KBM-7 (cell line): ENCODE data around the gene SRRM1.
"Not testable (repeated sequence)": the region's sequence is repeated elsewhere in the genome, so short reads cannot be mapped to it uniquely, and the experiment has no call there.

Experiments
- DNase-seq: peaks from one replicate; pipeline ENCODE4 v3.0.0-alpha.2; 2015
- in situ Hi-C: fragments of 300-500 bp; cut with MboI; formaldehyde crosslinking; loops from 2 replicates; pipeline ENCODE4 v1.14.3; 2020; ENCODE audit warnings: low sequenced_read_pairs, low pct_unique_long_range_greater_than_20kb, mixed read lengths

The SRRM1 gene

DNA sequence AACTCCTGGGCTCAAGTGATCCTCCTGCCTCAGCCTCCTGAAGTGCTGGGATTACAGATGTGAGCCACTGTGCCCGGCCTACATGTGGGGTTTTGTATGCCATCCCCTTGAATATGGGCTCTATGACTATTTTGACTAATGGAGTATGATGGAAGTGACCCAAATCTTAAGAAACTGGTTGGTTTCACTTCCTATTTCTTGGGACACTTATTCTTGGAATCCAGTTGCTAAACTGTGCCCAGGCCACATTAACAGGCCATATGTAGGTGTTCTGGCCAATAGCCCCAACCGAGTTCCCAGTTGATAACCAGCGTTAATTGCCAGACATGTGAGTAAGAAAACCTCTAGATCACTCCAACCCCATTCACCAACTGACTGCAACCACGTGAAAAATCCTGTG is 65.8 kb downstream of the SRRM1 start:
- DNase-seq: peak; percentile 69
- in situ Hi-C loops: no loop called here

GRCh38 chr1:24709791-24710441 is 66.8 kb downstream of the SRRM1 start:
- DNase-seq: no peak
- in situ Hi-C loops: no loop called here

DNA sequence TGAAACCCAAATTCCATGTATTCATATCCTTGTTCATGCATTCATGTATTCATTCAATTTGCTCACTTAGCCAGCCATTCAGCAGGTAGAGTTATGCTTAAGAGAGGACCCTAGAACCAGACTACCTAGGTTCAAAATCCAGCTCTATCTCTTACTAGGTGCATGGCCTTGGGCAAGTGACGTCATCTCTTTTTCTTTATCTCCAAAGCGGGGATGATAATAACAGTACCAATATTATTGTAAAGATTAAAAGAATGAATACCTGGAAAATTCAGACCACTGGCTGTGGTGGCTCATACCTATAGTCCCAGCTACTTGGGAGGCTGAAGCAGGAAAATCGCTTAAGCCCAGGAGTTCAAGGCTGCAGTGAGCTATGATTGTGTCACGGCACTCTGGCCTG is 68.2 kb downstream of the SRRM1 start:
- in situ Hi-C loops: no loop called here

DNA sequence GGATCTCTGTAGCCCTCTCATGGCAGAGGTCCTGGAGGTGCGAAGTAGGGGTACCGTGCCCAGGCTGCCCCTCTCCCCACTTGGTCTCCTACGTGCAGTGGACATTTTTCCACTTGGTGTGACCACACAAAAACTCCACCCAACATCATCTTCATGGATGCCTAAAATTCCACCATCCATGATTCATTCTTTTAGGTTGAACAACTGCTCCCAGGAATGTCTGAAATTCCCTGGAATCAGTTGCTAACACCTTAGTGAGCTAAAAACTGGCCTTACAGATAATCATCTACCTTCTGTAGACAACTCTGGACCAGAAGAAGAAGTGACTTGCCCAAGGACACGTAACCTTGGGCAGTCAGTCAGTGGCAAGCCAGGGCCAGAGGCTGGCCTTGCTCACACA is 70.1 kb downstream of the SRRM1 start:
- no peak for DNase-seq
- in situ Hi-C loops: no loop called here

More for the DNA sequence above, 68.2 kb downstream of the SRRM1 start:
- DNase-seq: no peak

GRCh38 chr1:24713736-24714135 is 70.6 kb downstream of the SRRM1 start:
- in situ Hi-C loops: no loop called here
- DNase-seq: no peak

- DNase-seq: no peak
- in situ Hi-C loops: no loop called here
Measured at GRCh38 chr1:24714859-24715520, 71.9 kb downstream of the SRRM1 start.

DNA sequence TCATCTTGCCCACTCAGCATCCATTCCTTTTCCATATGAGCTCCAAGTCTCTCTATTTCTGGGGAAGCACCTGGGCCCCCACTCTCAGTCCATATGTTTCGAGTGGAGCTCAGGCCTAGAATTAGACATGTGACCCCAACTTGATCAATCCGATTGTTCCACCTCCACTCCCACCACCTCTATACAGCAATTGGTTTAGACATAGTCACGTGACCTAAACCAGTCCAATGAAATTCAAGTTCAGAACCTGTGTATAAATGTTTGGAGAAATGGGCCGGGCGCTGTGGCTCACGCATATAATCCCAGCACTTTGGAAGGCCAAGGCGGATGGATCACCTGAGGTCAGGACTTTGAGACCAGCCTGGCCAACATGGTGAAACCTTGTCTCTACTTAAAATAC is 72.6 kb downstream of the SRRM1 start:
- in situ Hi-C loops: no loop called here
- no peak for DNase-seq

DNA sequence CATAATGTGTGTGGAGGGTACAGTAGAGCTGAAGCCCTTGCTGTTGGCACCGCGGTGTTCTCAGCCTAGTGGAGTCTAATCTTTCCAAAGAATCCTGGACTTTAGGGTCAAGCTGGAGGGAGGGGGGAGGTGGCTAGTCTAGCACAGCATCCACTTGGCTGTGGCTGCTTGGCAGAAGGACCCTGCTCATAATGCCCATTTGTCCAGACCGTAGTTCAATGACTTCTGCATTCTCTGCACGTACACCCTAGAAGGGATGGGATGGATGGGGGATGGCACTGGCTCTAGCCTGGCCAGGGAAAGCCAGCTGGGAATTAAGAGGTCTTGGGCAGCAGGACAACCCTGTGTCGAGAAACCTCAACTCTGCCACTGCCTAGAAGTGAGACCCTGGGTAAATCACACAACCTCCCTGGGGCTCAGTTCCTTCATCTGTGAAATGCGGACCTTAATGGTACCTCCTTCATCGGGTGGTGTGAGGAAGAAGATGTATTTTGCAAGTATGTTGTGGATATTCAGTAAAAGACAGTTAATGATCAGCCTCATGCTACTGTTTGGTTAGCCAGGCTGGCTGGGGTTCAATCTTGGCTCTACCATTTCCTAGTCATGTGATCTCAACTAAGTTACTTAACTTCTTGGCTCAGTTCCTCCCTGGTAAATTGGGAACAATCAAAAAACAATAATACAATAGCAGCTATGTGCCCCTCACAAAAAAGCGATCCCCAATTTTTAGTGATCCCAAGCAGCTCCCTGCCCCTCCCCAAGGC is 75.0 kb downstream of the SRRM1 start:
- no peak for DNase-seq
- in situ Hi-C loops: no loop called here

DNA sequence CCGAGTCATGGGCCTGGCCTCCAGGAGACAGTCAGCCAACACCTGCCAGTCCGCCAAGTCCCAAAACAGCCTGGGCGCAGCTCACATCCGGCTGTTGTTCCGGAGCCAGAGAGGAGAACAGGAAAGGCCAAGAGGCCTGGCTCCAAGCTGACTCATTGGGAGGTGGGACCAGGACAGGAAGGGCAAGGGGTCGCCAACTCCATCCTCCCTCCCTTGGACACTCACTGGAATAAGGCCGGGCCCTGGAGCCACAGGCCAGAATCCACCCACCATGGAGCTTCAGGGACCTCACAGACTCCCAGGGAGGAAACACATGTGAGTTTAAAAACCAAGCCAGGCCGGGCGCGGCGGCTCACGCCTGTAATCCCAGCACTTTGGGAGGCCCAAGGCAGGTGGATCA is 77.0 kb downstream of the SRRM1 start:
- in situ Hi-C loops: no loop called here
- DNase-seq: no peak

GRCh38 chr1:24721533-24721932 is 78.4 kb downstream of the SRRM1 start:
- in situ Hi-C loops: no loop called here

DNA sequence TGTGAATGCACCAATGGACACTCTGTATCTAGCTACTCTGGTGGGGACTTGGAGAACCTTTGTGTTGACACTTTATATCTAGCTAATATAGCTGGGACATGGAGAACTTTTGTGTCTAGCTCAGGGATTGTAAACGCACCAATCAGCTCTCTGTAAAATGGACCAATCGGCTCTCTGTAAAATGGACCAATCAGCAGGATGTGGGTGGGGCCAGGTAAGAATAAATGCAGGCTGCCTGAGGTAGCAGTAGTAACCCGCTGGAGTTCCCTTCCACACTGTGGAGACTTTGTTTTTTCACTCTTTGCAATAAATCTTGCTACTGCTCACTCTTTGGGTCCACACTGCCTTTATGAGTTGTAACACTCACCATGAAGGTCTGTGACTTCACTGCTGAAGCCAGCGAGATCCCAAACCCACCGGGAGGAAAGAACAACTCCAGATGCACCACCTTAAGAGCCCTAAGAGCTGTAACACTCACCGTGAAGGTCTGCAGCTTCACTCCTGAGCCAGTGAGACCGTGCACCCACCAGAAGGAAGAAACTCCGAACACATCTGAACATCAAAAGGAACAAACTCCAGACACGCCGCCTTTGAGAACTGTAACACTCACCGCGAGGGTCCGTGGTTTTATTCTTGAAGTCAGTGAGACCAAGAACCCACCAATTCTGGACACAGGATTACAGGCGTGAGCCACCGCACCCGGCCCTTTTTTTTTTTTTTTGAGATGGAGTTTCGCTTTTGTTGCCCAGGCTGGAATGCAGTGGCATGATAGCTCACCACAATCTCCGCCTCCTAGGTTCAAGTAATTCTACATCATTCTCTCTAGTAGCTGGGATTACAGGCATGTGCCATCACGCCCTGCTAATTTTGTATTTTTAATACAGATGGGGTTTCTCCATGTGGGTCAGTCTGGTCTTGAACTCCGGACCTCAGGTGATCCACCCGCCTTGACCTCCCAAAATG is 79.3 kb downstream of the SRRM1 start:
- DNase-seq, in situ Hi-C loops: not testable (repeated sequence)

More at GRCh38 chr1:24721533-24721932, 78.4 kb downstream of the SRRM1 start:
- DNase-seq: no peak
